Measurements from ENCODE around the gene SLC2A9. TPM values are rescaled to one million over a fixed set of nuclear protein-coding genes. Genes with fewer than 3 reads are reported as not detected.
A peak's percentile ranks its signal among the peaks of the same experiment; 100 is the strongest.

SLC2A9 gene
- total RNA-seq, 2 donors from 2014 or later = 0.95 to 1.9 TPM

DNA sequence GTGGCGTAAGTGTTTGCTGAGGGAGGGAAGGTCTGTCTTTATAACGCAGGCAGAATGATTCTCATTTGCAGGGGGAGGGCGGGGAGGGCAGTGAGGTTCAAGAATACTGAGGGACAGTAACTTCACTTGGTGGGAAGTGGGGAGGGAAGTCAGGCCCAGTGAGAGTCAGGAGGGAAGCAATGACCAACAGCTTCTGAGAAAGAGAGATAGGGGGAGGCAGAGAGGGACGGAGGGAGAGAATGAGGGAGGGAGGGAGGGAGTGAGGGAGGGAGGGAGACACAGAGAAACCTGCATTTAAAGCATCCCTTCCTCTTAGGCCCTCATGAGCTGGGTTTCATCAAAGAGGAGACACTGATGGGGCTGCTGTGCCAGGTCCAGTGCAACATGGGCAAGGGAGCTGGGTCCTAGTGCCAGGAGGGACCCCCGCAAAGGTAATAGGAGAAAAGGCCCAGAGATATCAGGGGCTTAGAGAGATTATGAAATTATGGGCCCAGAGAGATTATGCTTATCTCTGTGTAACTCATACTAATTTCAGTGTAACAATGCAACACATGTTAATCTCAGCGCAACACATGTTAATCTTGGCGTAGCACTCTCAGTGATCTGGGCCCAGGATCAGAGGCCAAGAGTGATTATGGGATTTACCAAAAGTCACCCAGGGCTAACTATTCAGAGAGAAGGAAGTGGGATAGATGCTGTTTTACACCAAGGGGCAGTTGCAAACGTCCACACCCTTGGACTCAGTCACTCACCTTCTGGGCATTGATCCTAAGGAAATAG, 127.8 kb downstream of the SLC2A9 start:
- Histone ChIP-seq H3K4me3 (ENCODE audit: low read length) (no peak overlapping the region), H3K9me3 (ENCODE audit: control insufficient read depth, low read length) (no peaks in the 10 kb centered on the region), H3K4me1 (ENCODE audit: control insufficient read depth, insufficient read depth, low read length) (no peaks in the 10 kb centered on the region), H3K27ac (ENCODE audit: low read depth, low read length) (no peak overlapping the region), H3K36me3 (ENCODE audit: control insufficient read depth, insufficient read depth, low read length) (no peaks in the 10 kb centered on the region), H3K27me3 (ENCODE audit: control insufficient read depth, insufficient read depth, low read length, poor library complexity, severe bottlenecking) (peaks cover 27% of the 10 kb centered on the region), H3K9ac (ENCODE audit: extremely low read depth, low read length, poor library complexity, severe bottlenecking) (no peak overlapping the region)
- TF ChIP-seq, protein P1, sequence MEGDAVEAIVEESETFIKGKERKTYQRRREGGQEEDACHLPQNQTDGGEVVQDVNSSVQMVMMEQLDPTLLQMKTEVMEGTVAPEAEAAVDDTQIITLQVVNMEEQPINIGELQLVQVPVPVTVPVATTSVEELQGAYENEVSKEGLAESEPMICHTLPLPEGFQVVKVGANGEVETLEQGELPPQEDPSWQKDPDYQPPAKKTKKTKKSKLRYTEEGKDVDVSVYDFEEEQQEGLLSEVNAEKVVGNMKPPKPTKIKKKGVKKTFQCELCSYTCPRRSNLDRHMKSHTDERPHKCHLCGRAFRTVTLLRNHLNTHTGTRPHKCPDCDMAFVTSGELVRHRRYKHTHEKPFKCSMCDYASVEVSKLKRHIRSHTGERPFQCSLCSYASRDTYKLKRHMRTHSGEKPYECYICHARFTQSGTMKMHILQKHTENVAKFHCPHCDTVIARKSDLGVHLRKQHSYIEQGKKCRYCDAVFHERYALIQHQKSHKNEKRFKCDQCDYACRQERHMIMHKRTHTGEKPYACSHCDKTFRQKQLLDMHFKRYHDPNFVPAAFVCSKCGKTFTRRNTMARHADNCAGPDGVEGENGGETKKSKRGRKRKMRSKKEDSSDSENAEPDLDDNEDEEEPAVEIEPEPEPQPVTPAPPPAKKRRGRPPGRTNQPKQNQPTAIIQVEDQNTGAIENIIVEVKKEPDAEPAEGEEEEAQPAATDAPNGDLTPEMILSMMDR (conservative IDR thresholded peaks at IDR 0.05) = no peak
- DNase-seq = peak; percentile 55
- Mint-ChIP-seq H3K27ac (no peak overlapping the region), H3K4me3 (no peak overlapping the region), H3K4me1 (no peaks in the 10 kb centered on the region), H3K27me3 (ENCODE audit: insufficient read depth) (peaks cover 24% of the 10 kb centered on the region), H3K36me3 (ENCODE audit: low read depth) (no peaks in the 10 kb centered on the region), H3K9me3 (no peaks in the 10 kb centered on the region)
- WGBS, 2 experiments (ENCODE audit: insufficient coverage in 1 of 2, insufficient read length in 1 of 2) = 82 to 85% methylated on average over 6 to 8 of the region's 8 CpGs

DNA sequence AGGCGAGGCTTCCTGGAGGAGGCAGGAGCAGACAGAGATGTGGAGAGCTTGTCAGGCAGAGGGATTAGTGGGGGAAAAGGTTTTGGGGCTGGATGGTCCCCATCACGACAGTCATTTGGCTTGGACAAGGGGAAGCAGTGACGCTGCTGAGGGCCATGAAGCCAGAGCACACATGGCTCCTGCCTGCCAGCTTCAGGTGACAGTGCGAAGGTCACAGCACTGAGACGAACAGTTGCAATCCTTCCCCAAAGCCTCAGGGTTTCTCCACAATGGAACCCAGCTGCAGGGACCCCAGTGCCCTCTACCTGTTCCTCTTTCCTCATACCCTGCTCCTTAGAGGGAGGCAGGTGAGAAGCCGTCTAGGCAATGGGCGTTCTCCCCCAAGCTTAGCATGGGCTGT, 129.6 kb downstream of the SLC2A9 start:
- no peaks in the 10 kb centered on the region for H3K9me3 ChIP-seq (ENCODE audit: control insufficient read depth, low read length)
- no peak overlapping the region for H3K27ac ChIP-seq (ENCODE audit: low read depth, low read length)
- Mint-ChIP-seq H3K9me3 (no peaks in the 10 kb centered on the region), H3K4me1 (no peaks in the 10 kb centered on the region), H3K36me3 (ENCODE audit: low read depth) (no peaks in the 10 kb centered on the region), H3K4me3 (no peak overlapping the region), H3K27me3 (ENCODE audit: insufficient read depth) (peaks cover 29% of the 10 kb centered on the region), H3K27ac (no peak overlapping the region)
- H3K4me3 ChIP-seq (ENCODE audit: low read length) = no peak overlapping the region
- WGBS, 2 experiments (ENCODE audit: insufficient coverage in 1 of 2, insufficient read length in 1 of 2) = 85 to 93% methylated on average over 5 to 7 of the region's 7 CpGs
- TF ChIP-seq, protein P1 (conservative IDR thresholded peaks at IDR 0.05) = no peak
- H3K9ac ChIP-seq (ENCODE audit: extremely low read depth, low read length, poor library complexity, severe bottlenecking) = no peak overlapping the region
- no peaks in the 10 kb centered on the region for H3K36me3 ChIP-seq (ENCODE audit: control insufficient read depth, insufficient read depth, low read length)
- peaks cover 27% of the 10 kb centered on the region for H3K27me3 ChIP-seq (ENCODE audit: control insufficient read depth, insufficient read depth, low read length, poor library complexity, severe bottlenecking)
- no peak for DNase-seq
- no peaks in the 10 kb centered on the region for H3K4me1 ChIP-seq (ENCODE audit: control insufficient read depth, insufficient read depth, low read length)

DNA sequence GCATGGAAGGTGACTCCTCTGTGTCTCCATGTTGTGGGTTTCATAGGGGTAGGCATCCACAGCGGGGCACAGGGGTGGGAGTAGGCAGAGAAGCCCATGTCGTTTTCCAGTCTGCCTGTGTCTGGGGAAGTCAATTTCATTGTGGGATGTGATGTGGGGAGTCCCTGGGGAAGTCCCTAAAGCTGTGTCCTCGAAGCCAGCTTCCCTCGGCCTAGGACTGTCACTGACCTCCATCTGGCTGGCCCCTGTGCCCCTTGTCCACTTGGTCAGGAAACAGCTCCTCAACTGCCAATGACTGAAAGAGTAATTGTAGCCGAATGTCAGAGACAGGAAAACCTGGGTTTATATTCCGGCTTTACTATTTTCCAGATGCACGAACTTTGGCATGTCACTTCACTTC, 130.2 kb downstream of the SLC2A9 start:
- H3K27me3 ChIP-seq (ENCODE audit: control insufficient read depth, insufficient read depth, low read length, poor library complexity, severe bottlenecking) = peaks cover 27% of the 10 kb centered on the region
- H3K9ac ChIP-seq (ENCODE audit: extremely low read depth, low read length, poor library complexity, severe bottlenecking) = no peak overlapping the region
- TF ChIP-seq, protein P1 (conservative IDR thresholded peaks at IDR 0.05) = no peak
- Mint-ChIP-seq H3K27me3 (ENCODE audit: insufficient read depth) (peaks cover 29% of the 10 kb centered on the region), H3K9me3 (no peaks in the 10 kb centered on the region), H3K27ac (no peak overlapping the region), H3K4me3 (no peak overlapping the region), H3K4me1 (no peaks in the 10 kb centered on the region), H3K36me3 (ENCODE audit: low read depth) (no peaks in the 10 kb centered on the region)
- H3K36me3 ChIP-seq (ENCODE audit: control insufficient read depth, insufficient read depth, low read length) = no peaks in the 10 kb centered on the region
- no peak overlapping the region for H3K4me3 ChIP-seq (ENCODE audit: low read length)
- no peak overlapping the region for H3K27ac ChIP-seq (ENCODE audit: low read depth, low read length)
- no peaks in the 10 kb centered on the region for H3K9me3 ChIP-seq (ENCODE audit: control insufficient read depth, low read length)
- H3K4me1 ChIP-seq (ENCODE audit: control insufficient read depth, insufficient read depth, low read length) = no peaks in the 10 kb centered on the region
- DNase-seq = no peak
- WGBS, 2 experiments (ENCODE audit: insufficient coverage in 1 of 2, insufficient read length in 1 of 2) = 85 to 89% methylated on average over 4 to 7 of the region's 7 CpGs

All from endodermal cell (in vitro differentiated cells).